DOHH2 (cell line): ENCODE measurements around the gene CARMIL3.

Experiments used
- H3F3A ChIP-seq: fragments of 200-600 bp; sonication (generic), shearing (Covaris generic); 2 replicates; pipeline ENCODE4 v1.6.0; 2016; ENCODE audit warnings: antibody characterized with exemption, mild to moderate bottlenecking; ENCODE audit not compliant: control insufficient read depth, insufficient read depth
- H3K27ac ChIP-seq: fragments of 200-600 bp; sonication (generic); 2 replicates; pipeline ENCODE4 v1.5.1; 2014; ENCODE audit warnings: low read depth, mild to moderate bottlenecking, low read length, moderate library complexity
- H3K27me3 ChIP-seq: fragments of 200-600 bp; sonication (generic); 2 replicates; pipeline ENCODE4 v1.6.1; 2014; ENCODE audit warnings: mild to moderate bottlenecking, low read length, mixed read lengths; ENCODE audit not compliant: control insufficient read depth
- H3K36me3 ChIP-seq: fragments of 200-600 bp; sonication (generic); 2 replicates; pipeline ENCODE4 v1.6.1; 2014; ENCODE audit warnings: mild to moderate bottlenecking, low read length, moderate library complexity, mixed read lengths; ENCODE audit not compliant: control insufficient read depth
- H3K4me1 ChIP-seq: fragments of 200-600 bp; sonication (generic); 2 replicates; pipeline ENCODE4 v1.6.1; 2014; ENCODE audit warnings: mild to moderate bottlenecking, low read length, mixed read lengths; ENCODE audit not compliant: control insufficient read depth
- H3K4me2 ChIP-seq: fragments of 200-600 bp; sonication (generic); 2 replicates; pipeline ENCODE4 v1.6.0; 2014; ENCODE audit warnings: mild to moderate bottlenecking, low read length, moderate library complexity
- H3K4me3 ChIP-seq: fragments of 200-600 bp; sonication (generic); 2 replicates; pipeline ENCODE4 v1.5.1; 2014; ENCODE audit warnings: mild to moderate bottlenecking, low read length, mixed read lengths
- H3K79me2 ChIP-seq: fragments of 200-600 bp; sonication (generic); 2 replicates; pipeline ENCODE4 v1.6.1; 2014; ENCODE audit warnings: mild to moderate bottlenecking, low read length, mixed read lengths; ENCODE audit not compliant: control insufficient read depth
- H3K9me2 ChIP-seq: fragments of 200-600 bp; sonication (generic); replicated peaks from 2 replicates; pipeline ENCODE4 v1.6.1; 2014; ENCODE audit warnings: mild to moderate bottlenecking, low read length, mixed read lengths; ENCODE audit not compliant: control insufficient read depth
- H3K9me3 ChIP-seq: fragments of 200-600 bp; sonication (generic); 2 replicates; pipeline ENCODE4 v1.6.1; 2014; ENCODE audit warnings: antibody characterized with exemption, low read length, mixed read lengths; ENCODE audit not compliant: control insufficient read depth, insufficient read depth
- H4K20me1 ChIP-seq: fragments of 200-600 bp; sonication (generic); 2 replicates; pipeline ENCODE4 v1.6.0; 2014; ENCODE audit warnings: low read depth, mild to moderate bottlenecking, antibody characterized with exemption, low read length, moderate library complexity; ENCODE audit not compliant: control insufficient read depth, insufficient read depth
- EZH2phosphoT487 ChIP-seq: fragments of 200-600 bp; sonication (generic); IDR thresholded peaks from 2 replicates; pipeline ENCODE4 v1.6.1; 2017; ENCODE audit warnings: borderline replicate concordance, mild to moderate bottlenecking, antibody characterized with exemption, low read length, moderate library complexity, mixed read lengths
- TF ChIP-seq, protein P1 (sequence below): fragments of 200-600 bp; sonication (generic); IDR thresholded peaks from one replicate; pipeline ENCODE4 v1.5.1; 2014; ENCODE audit warnings: antibody characterized with exemption, mild to moderate bottlenecking, low read depth, low read length; ENCODE audit not compliant: poor library complexity, severe bottlenecking

The CARMIL3 gene

GRCh38 chr14:24089890-24090289, 38.1 kb downstream of the CARMIL3 start:
- no peak overlapping the region for H3K4me2 ChIP-seq
- no peaks in the 10 kb centered on the region for H3K9me3 ChIP-seq
- peaks cover 11% of the 10 kb centered on the region for H3K36me3 ChIP-seq
- H3K27me3 ChIP-seq, result no peaks in the 10 kb centered on the region
- no peak for TF ChIP-seq EZH2phosphoT487
- TF ChIP-seq, protein P1, sequence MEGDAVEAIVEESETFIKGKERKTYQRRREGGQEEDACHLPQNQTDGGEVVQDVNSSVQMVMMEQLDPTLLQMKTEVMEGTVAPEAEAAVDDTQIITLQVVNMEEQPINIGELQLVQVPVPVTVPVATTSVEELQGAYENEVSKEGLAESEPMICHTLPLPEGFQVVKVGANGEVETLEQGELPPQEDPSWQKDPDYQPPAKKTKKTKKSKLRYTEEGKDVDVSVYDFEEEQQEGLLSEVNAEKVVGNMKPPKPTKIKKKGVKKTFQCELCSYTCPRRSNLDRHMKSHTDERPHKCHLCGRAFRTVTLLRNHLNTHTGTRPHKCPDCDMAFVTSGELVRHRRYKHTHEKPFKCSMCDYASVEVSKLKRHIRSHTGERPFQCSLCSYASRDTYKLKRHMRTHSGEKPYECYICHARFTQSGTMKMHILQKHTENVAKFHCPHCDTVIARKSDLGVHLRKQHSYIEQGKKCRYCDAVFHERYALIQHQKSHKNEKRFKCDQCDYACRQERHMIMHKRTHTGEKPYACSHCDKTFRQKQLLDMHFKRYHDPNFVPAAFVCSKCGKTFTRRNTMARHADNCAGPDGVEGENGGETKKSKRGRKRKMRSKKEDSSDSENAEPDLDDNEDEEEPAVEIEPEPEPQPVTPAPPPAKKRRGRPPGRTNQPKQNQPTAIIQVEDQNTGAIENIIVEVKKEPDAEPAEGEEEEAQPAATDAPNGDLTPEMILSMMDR, result no peak
- H3K27ac ChIP-seq, result no peak overlapping the region
- H4K20me1 ChIP-seq, result no peaks in the 10 kb centered on the region
- no peaks in the 10 kb centered on the region for H3K9me2 ChIP-seq
- H3K79me2 ChIP-seq, result peaks cover 7% of the 10 kb centered on the region
- peaks cover 22% of the 10 kb centered on the region for H3K4me1 ChIP-seq
- H3F3A ChIP-seq, result peaks cover 9% of the 10 kb centered on the region
- H3K4me3 ChIP-seq, result no peak overlapping the region

- Histone ChIP-seq H3K27me3 (no peaks in the 10 kb centered on the region), H3K9me2 (no peaks in the 10 kb centered on the region), H3K4me3 (no peak overlapping the region), H3K4me2 (no peak overlapping the region), H4K20me1 (no peaks in the 10 kb centered on the region), H3K4me1 (peaks cover 33% of the 10 kb centered on the region), H3K9me3 (no peaks in the 10 kb centered on the region), H3K79me2 (peaks cover 17% of the 10 kb centered on the region), H3F3A (peaks cover 14% of the 10 kb centered on the region), H3K27ac (no peak overlapping the region), H3K36me3 (peaks cover 19% of the 10 kb centered on the region)
- no peak for TF ChIP-seq EZH2phosphoT487
- TF ChIP-seq, protein P1, result no peak
These were observed 40.3 kb downstream of the CARMIL3 start for GRCh38 chr14:24092110-24092504.

- no peak overlapping the region for H3K27ac ChIP-seq
- H3F3A ChIP-seq, result peaks cover 14% of the 10 kb centered on the region
- H3K9me2 ChIP-seq, result no peaks in the 10 kb centered on the region
- H3K9me3 ChIP-seq, result no peaks in the 10 kb centered on the region
- no peaks in the 10 kb centered on the region for H3K27me3 ChIP-seq
- H4K20me1 ChIP-seq, result no peaks in the 10 kb centered on the region
- peaks cover 33% of the 10 kb centered on the region for H3K4me1 ChIP-seq
- no peak overlapping the region for H3K4me3 ChIP-seq
- peaks cover 17% of the 10 kb centered on the region for H3K79me2 ChIP-seq
- no peak overlapping the region for H3K4me2 ChIP-seq
- no peak for TF ChIP-seq EZH2phosphoT487
- TF ChIP-seq, protein P1, result no peak
- H3K36me3 ChIP-seq, result peaks cover 19% of the 10 kb centered on the region
These were observed 40.8 kb downstream of the CARMIL3 start for GRCh38 chr14:24092505-24093206.
